ENCODE results near the gene VN1R5.

The VN1R5 gene

GRCh38 chr1:247304031-247304430, 48.2 kb downstream of the VN1R5 start:
- DNase-seq: no peak

Measured in GF-D8 (cell line).